ENCODE results near the gene LINC01488. TPM values are rescaled to one million over a fixed set of nuclear protein-coding genes. Genes with fewer than 3 reads are reported as not detected.

LINC01488 gene
- polyA plus RNA-seq, 1 of the 3 experiments (the other 2 are of a cell fraction), result not detected

GRCh38 chr11:69494851-69495250 lies 13.4 kb downstream of the LINC01488 start:
- Histone ChIP-seq H3F3A (replicated peaks; ENCODE audit: insufficient read depth) (peaks cover 20% of the 10 kb centered on the region), H4K20me1 (ENCODE audit: insufficient read depth) (no peaks in the 10 kb centered on the region), H3K9me2 (no peaks in the 10 kb centered on the region), H3K4me3 (ENCODE audit: low read depth in 2 of 2, low read length in 1 of 2) (no peak overlapping the region), H3K9me3 (no peaks in the 10 kb centered on the region), H3K4me1 (ENCODE audit: control insufficient read depth in 1 of 2, insufficient read depth in 2 of 2, low read depth in 1 of 2, low read length in 1 of 2) (peaks cover 12 to 21% of the 10 kb centered on the region in 2 experiments; a peak in 3 of 4 replicates), H3K4me2 (no peak overlapping the region), H3K36me3 (replicated peaks in 1 of 2; ENCODE audit: control insufficient read depth in 1 of 2, insufficient read depth in 2 of 2, low read length in 1 of 2) (no peaks in the 10 kb centered on the region), H2AFZ (ENCODE audit: low read depth) (no peak overlapping the region), H3K27me3 (ENCODE audit: insufficient read depth) (no peaks in the 10 kb centered on the region), H3K27ac (ENCODE audit: low read depth in 2 of 2, low read length in 1 of 2) (no peak overlapping the region), H3K9ac (no peak overlapping the region), H3K79me2 (ENCODE audit: insufficient read depth) (no peaks in the 10 kb centered on the region)
- no peak for TF ChIP-seq ZBTB33 (IDR thresholded peaks at IDR 0.05; ENCODE audit: borderline replicate concordance, low read depth)
- TF ChIP-seq NFIC (IDR thresholded peaks at IDR 0.05; ENCODE audit: borderline replicate concordance), result no peak
- TF ChIP-seq RXRA (IDR thresholded peaks at IDR 0.05; ENCODE audit: borderline replicate concordance, low read depth), result no peak
- no peak for TF ChIP-seq RFX5 (IDR thresholded peaks at IDR 0.05; ENCODE audit: low read length)
- TF ChIP-seq MXI1 (IDR thresholded peaks at IDR 0.05; ENCODE audit: low read depth, low read length), result no peak
- TF ChIP-seq, protein P1, sequence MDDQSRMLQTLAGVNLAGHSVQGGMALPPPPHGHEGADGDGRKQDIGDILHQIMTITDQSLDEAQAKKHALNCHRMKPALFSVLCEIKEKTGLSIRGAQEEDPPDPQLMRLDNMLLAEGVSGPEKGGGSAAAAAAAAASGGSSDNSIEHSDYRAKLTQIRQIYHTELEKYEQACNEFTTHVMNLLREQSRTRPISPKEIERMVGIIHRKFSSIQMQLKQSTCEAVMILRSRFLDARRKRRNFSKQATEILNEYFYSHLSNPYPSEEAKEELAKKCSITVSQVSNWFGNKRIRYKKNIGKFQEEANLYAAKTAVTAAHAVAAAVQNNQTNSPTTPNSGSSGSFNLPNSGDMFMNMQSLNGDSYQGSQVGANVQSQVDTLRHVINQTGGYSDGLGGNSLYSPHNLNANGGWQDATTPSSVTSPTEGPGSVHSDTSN (IDR thresholded peaks at IDR 0.05), result no peak
- no peak for TF ChIP-seq USF1 (IDR thresholded peaks at IDR 0.05; ENCODE audit: borderline replicate concordance, low read depth)
- TF ChIP-seq FOSL2 (IDR thresholded peaks at IDR 0.05; ENCODE audit: borderline replicate concordance, low read depth), result no peak
- TF ChIP-seq TEAD4 (IDR thresholded peaks at IDR 0.05; ENCODE audit: borderline replicate concordance, insufficient read depth), result no peak
- ChIA-PET CTCF (no interaction called here), POLR2A (no interaction called here)
- DNase-seq, result no peak
- WGBS (ENCODE audit: low lambda C conversion rate), result 97% methylated on average over 5 of the region's 7 CpGs

- WGBS (ENCODE audit: low lambda C conversion rate), result 95% methylated on average over 11 of the region's 12 CpGs
- TF ChIP-seq RCOR1 (IDR thresholded peaks at IDR 0.05; ENCODE audit: low read length) (no peak), MXI1 (IDR thresholded peaks at IDR 0.05; ENCODE audit: low read depth, low read length) (no peak)
- TF ChIP-seq, protein P2, sequence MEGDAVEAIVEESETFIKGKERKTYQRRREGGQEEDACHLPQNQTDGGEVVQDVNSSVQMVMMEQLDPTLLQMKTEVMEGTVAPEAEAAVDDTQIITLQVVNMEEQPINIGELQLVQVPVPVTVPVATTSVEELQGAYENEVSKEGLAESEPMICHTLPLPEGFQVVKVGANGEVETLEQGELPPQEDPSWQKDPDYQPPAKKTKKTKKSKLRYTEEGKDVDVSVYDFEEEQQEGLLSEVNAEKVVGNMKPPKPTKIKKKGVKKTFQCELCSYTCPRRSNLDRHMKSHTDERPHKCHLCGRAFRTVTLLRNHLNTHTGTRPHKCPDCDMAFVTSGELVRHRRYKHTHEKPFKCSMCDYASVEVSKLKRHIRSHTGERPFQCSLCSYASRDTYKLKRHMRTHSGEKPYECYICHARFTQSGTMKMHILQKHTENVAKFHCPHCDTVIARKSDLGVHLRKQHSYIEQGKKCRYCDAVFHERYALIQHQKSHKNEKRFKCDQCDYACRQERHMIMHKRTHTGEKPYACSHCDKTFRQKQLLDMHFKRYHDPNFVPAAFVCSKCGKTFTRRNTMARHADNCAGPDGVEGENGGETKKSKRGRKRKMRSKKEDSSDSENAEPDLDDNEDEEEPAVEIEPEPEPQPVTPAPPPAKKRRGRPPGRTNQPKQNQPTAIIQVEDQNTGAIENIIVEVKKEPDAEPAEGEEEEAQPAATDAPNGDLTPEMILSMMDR (IDR thresholded peaks at IDR 0.05), result no peak
- Histone ChIP-seq H3K27ac (ENCODE audit: low read depth in 2 of 2, low read length in 1 of 2) (no peak overlapping the region), H3F3A (replicated peaks; ENCODE audit: insufficient read depth) (peaks cover 20% of the 10 kb centered on the region), H3K79me2 (ENCODE audit: insufficient read depth) (no peaks in the 10 kb centered on the region), H3K4me2 (no peak overlapping the region), H3K9me3 (no peaks in the 10 kb centered on the region), H2AFZ (ENCODE audit: low read depth) (no peak overlapping the region), H4K20me1 (ENCODE audit: insufficient read depth) (no peaks in the 10 kb centered on the region), H3K9ac (no peak overlapping the region), H3K27me3 (ENCODE audit: insufficient read depth) (no peaks in the 10 kb centered on the region), H3K4me1 (ENCODE audit: control insufficient read depth in 1 of 2, insufficient read depth in 2 of 2, low read depth in 1 of 2, low read length in 1 of 2) (peaks cover 12 to 21% of the 10 kb centered on the region in 2 experiments; a peak in 3 of 4 replicates), H3K36me3 (replicated peaks in 1 of 2; ENCODE audit: control insufficient read depth in 1 of 2, insufficient read depth in 2 of 2, low read length in 1 of 2) (no peaks in the 10 kb centered on the region), H3K4me3 (ENCODE audit: low read depth in 2 of 2, low read length in 1 of 2) (no peak overlapping the region), H3K9me2 (no peaks in the 10 kb centered on the region)
- ChIA-PET POLR2A (no interaction called here), CTCF (no interaction called here)
- no peak for DNase-seq
Measured at GRCh38 chr11:69495441-69496201, 14.2 kb downstream of the LINC01488 start.
